T1000 (cell line): ENCODE results near the gene PPIL6.

Experiments
- DNase-seq: peaks from one replicate; lab custom pipeline; 2025; ENCODE audit warnings: mixed read lengths; lab: John Stamatoyannopoulos, UW

The PPIL6 gene

DNA sequence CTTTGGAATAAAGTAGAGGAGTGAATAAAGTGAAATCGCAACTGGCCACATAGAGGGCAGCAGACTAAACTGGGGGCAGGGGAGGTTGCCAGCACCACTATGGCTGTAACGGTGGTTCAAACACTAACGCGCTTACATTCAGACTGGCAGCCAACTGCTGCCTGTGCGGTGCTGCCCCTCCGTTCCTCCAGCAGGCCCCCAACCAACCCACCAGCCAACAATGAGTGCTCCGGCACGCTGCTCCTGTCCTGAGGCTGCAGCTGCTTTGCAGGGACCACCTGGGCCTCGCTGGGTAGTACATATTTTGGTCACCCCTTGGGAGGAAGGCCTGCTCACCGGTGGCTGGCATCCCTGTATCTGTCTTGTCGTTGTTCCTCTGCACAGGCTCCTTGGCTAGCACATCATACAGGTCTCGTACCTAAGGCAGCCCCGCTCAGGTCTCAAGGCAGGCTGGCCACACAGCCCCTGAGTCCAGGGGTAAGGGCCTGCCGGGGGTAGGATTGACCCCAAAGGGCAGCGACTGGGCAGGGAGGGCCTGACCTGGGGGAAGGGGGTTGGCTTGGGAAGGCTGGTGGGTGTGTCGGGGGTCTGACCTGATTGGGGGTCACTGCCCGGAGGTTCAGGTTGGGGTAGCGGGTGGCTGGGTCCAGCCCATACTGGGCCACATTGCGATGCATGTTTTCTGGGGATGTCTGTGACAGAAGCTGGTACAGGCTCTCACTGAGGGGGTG is 8.8 kb upstream of the PPIL6 start:
- DNase-seq = no peak

DNA sequence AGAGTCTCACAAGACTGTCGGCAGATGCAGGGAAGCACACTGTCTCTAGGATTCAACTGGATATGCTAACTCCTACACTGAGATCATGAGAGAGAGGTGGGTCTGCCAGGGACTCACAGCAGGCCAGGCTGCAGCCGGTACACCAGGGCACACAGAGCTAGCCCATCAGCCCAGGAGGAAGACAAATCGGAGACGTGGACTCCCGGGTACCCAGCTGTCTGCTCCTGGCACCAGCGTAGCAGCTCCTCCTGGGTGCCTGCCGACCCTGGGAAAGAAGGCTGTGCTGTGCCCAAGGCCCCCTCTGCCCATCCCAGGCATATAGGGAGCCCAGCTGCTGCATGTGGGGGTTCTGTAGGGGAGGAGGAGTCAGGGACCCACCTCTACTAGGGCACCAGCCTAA is 8.2 kb upstream of the PPIL6 start:
- DNase-seq = no peak

DNA sequence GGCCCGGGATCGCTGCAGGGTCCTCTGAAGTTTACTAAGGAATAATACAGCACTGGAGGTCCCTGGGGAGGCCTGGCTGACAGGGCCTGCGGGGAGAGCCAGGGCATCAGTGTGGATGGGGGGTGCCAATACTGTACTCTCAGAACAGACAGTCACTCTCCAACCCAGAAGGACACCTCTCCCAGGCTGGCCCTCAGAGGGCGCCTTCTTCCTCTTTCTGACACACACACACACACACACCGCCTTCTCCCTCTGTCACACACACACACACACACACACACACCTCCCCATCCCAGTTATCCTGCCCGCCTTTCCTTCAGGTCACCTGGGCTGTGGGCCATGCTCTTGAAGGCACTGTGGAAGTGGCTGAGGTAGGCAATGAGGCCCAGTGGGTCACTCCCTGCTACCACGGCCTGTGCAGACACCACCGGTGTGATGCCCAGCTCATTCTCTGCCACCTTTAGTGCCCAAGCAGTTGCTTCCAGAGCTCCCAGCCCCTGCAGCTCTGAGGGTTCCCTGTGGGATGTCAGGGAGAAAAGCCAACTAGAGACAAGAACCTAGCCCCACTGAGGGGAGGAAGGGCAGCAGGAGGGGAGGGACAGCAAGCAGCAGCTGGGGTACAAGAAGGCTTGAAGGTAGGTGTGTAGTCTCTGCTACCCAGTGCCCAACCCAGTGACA is 7.6 kb upstream of the PPIL6 start:
- no peak for DNase-seq

GRCh38 chr6:109447087-109447486 is 6.7 kb upstream of the PPIL6 start:
- no peak for DNase-seq

- no peak for DNase-seq
Measured at GRCh38 chr6:109446541-109446940, 6.1 kb upstream of the PPIL6 start.

DNA sequence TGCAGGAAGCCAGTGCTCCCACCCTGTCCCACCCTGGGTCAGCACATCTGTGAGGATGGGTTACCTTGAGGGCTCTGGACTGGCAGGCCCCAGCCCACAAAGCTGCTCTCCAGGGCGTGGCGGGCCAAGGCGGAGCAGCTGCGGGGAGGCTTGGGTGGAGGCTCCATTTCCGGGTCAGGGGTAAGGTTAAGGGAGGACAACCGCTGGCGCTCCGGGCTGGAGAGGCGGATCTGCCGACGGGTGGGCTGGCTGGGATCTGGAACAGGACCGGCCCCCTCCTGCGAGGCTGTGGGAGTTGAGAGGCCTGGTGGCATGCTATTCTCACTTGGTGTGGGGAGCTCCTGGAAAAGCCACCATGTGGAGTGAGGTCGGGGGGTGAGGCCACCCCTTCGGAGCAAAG is 5.6 kb upstream of the PPIL6 start:
- DNase-seq = no peak

- no peak for DNase-seq
Measured at GRCh38 chr6:109445382-109445781, 5.0 kb upstream of the PPIL6 start.

GRCh38 chr6:109443425-109443950 is 3.1 kb upstream of the PPIL6 start:
- DNase-seq = no peak

GRCh38 chr6:109442393-109442924 is 2.0 kb upstream of the PPIL6 start:
- no peak for DNase-seq

GRCh38 chr6:109441069-109441816 is 815 bp upstream of the PPIL6 start:
- DNase-seq = no peak

GRCh38 chr6:109436041-109436440 is 4.4 kb downstream of the PPIL6 start:
- DNase-seq = no peak

DNA sequence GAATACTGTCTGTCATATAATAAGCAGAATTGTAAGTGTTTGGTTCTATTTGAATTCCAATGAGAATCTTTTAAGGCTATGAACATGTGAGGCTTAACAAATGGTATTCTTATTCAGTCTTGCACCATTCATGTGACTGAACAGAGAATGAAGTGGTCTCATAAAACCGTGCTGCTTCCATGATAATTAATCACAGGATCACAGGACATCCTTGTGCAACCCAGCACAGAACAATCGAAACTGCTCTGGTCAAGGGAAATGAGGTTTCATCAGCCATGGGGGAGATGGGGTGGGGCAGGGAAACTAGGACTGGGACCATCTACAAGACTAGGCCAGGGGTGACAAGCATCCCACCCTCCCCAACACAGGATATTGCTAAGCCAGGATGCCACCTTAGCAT is 6.0 kb downstream of the PPIL6 start:
- no peak for DNase-seq

DNA sequence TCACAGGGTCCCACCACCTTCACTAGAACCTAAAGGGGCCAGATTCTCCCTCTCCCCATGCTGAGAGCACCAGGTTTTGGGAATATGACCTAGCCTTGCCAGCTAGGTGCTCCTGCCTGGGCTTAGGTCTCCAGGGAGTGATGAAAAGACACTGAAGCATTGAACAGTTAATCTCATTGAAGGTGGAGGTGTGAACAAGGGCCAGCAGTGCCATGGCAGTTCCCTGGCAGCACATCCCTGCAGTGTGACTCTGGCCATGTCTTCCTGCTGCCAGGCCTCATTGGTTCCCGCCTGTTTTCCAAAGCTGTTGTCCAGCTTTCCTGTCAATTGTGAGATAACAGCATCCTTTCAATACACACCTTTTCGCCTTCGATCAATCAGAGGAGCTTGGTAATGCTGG is 10.9 kb downstream of the PPIL6 start:
- DNase-seq = no peak

- DNase-seq = no peak
Measured at GRCh38 chr6:109428889-109429477, 11.4 kb downstream of the PPIL6 start.

- DNase-seq = no peak
Measured at GRCh38 chr6:109424946-109425345, 15.5 kb downstream of the PPIL6 start.

DNA sequence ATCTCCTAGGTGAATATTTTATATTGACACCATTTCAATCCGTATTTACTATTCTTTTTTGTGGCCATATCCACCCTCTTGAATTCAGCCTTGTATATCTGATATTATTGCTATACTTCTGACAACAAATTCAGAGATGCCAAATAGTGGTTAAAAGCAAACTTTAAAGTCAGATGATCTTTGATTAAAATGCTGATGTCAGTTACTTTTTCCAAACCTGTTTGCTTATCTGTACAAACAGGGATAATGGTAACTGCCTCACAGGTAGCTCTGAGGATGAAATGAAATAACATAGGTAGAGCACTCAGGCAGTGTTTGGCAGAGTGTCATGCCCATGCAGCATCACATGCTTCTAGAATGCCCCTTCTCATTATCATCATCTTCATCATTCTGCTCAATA is 19.2 kb downstream of the PPIL6 start:
- DNase-seq = no peak

GRCh38 chr6:109420751-109421150 is 19.7 kb downstream of the PPIL6 start:
- DNase-seq = no peak

GRCh38 chr6:109417646-109418045 is 22.8 kb downstream of the PPIL6 start:
- no peak for DNase-seq

- DNase-seq = no peak
Measured at GRCh38 chr6:109411034-109411433, 29.4 kb downstream of the PPIL6 start.

DNA sequence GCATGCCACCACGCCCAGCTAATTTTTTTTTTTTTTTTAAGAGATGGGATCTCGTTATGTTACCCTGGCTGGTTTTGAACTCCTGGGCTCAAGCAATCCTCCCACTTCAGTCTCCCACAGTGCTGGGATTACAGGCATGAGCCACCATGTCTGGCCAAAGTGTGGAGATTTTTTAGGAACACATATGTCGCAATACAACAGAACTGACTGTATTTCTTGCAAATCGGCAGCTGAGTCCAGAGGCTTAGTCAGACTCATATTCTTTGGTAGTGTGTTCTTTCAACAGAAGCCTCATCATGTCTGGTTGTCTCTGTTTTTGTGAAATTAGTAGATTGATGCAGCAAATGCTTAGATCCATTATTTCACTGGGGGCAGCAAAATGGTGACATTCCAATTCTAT is 34.2 kb downstream of the PPIL6 start:
- DNase-seq = no peak

DNA sequence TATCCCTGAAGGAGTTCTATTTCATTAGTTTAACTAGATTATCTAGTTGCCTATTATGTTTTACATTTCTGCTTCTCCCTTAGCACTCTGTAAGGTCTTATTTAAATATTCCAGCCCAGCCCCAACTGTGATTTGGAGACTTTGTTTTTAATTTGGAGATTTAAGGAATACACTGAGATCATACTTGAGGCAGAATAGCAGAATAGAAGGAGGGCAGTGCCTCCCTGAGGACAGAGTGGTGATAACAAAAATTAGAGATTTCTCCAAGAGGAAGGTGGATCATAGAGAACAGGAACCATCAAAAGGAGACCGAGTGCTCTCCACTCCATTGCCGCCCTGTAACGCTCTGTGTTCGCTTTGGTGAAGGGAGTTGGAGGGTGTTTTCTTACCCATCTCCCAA is 43.4 kb downstream of the PPIL6 start:
- DNase-seq = no peak

DNA sequence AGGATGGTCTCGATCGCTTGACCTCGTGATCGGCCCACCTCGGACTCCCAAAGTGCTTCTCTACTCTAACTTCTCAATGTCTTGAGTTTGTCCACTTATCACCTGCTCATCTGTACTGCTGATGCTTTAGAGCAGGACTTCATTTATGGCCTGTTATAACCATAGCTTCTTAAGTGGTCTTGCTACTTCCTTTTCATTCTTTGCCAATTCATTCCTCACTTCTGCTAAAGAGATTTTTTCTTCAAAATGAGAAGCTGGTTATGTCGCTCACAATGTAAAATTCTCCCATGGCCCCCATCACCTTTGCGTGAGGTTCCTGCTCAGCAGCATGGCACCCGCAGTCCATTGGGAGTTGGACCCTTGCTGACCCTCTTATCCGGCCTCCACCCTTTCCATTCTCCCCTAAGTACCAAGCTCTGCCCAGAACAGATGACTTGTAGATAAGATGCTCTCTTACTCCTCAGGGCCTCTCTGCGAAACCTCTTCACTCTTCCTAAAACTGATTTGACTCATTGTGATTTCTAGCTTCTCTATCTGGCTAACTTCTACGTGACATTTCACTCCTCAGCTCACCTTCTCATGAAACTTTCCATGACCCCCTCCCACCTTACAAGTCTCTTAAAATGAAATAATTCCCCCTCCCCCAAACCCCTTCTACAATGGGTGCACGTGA is 44.2 kb downstream of the PPIL6 start:
- DNase-seq = no peak
